HepG2 (cell line): Measurements from ENCODE around the gene GPN2. TPM values are rescaled to one million over a fixed set of nuclear protein-coding genes. Genes with fewer than 3 reads are reported as not detected.
A peak's percentile ranks its signal among the peaks of the same experiment; 100 is the strongest.

Experiments
- ATF2 ChIP-seq: sonication (generic); formaldehyde crosslinking; IDR thresholded peaks from 2 replicates; pipeline ENCODE4 v1.4.0; 2020; ENCODE audit warnings: missing genetic modification reagents
- BCL3 ChIP-seq: sonication (generic); formaldehyde crosslinking; IDR thresholded peaks from 2 replicates; pipeline ENCODE4 v1.5.1; 2020; ENCODE audit warnings: mild to moderate bottlenecking, missing genetic modification reagents, moderate library complexity
- CCAR2 ChIP-seq: fragments of 200-400 bp; formaldehyde crosslinking; optimal IDR thresholded peaks from 2 replicates; pipeline ENCODE3; 2018; ENCODE audit warnings: low read depth, mild to moderate bottlenecking, low read length, moderate library complexity
- GPN1 ChIP-seq: sonication (generic); formaldehyde crosslinking; IDR thresholded peaks from 2 replicates; pipeline ENCODE4 v1.5.1; 2020; ENCODE audit warnings: missing genetic modification reagents, borderline replicate concordance
- SIN3B ChIP-seq: fragments of 150-350 bp; IDR thresholded peaks from 2 replicates; pipeline ENCODE4 v1.6.1; 2014; ENCODE audit warnings: low read length
- UBTF ChIP-seq: sonication (generic); formaldehyde crosslinking; IDR thresholded peaks from 2 replicates; pipeline ENCODE4 v1.4.0; 2020; ENCODE audit warnings: mild to moderate bottlenecking, missing genetic modification reagents
- ZBTB2 ChIP-seq: sonication (generic); formaldehyde crosslinking; IDR thresholded peaks from 2 replicates; pipeline ENCODE4 v1.8.0; 2022; ENCODE audit warnings: low read depth, missing genetic modification reagents
- ZFY ChIP-seq: sonication (generic); formaldehyde crosslinking; IDR thresholded peaks from 2 replicates; pipeline ENCODE4 v1.4.0; 2020; ENCODE audit warnings: missing genetic modification reagents
- ZNF251 ChIP-seq: sonication (generic); formaldehyde crosslinking; IDR thresholded peaks from 2 replicates; pipeline ENCODE4 v1.9.0; 2021; ENCODE audit warnings: mild to moderate bottlenecking, missing genetic modification reagents
- ZNF281 ChIP-seq: sonication (generic); formaldehyde crosslinking; IDR thresholded peaks from 2 replicates; pipeline ENCODE4 v1.4.0; 2020; ENCODE audit warnings: missing genetic modification reagents, borderline replicate concordance
- ZNF589 ChIP-seq: sonication (generic); formaldehyde crosslinking; conservative IDR thresholded peaks from 2 replicates; pipeline ENCODE4 v1.8.0; 2022; ENCODE audit warnings: mild to moderate bottlenecking, moderate library complexity, missing genetic modification reagents
- ZNF672 ChIP-seq: sonication (generic); formaldehyde crosslinking; IDR thresholded peaks from 2 replicates; pipeline ENCODE4 v1.8.1; 2022; ENCODE audit warnings: missing genetic modification reagents
- ZNF687 ChIP-seq: sonication (generic); formaldehyde crosslinking; IDR thresholded peaks from 2 replicates; pipeline ENCODE4 v1.5.1; 2020; ENCODE audit warnings: mild to moderate bottlenecking, missing genetic modification reagents, moderate library complexity
- ZNF724P ChIP-seq: sonication (generic); formaldehyde crosslinking; IDR thresholded peaks from 2 replicates; pipeline ENCODE4 v1.8.0; 2022; ENCODE audit warnings: missing genetic modification reagents, borderline replicate concordance
- ZNF780A ChIP-seq: sonication (generic); formaldehyde crosslinking; IDR thresholded peaks from 2 replicates; pipeline ENCODE4 v1.8.0; 2022; ENCODE audit warnings: mild to moderate bottlenecking, missing genetic modification reagents, moderate library complexity
- polyA plus RNA-seq, 8 experiments: library from polyadenylated mRNA; depleted of rRNA in 3 of 8; stranded (reverse) in 7 of 8; unstranded in 1 of 8; fragments of >200 nt; fragmentation: Illumina TruSeq in 4 of 8; extraction: Trizol in 4 of 8; gene quantifications; 2 replicates each; pipeline versions ENCODE4 v1.2.1 to v1.2.3, GENCODE V29; 2011 to 2016; ENCODE audit warnings: low read depth in 4 of 8, missing spikeins in 1 of 8, mixed read lengths in 1 of 8; ENCODE audit not compliant: insufficient read depth in 1 of 8
- total RNA-seq, 5 experiments: library from RNA; depleted of rRNA; stranded (reverse); fragments of >200 nt; fragmentation: Illumina TruSeq; extraction: Trizol; gene quantifications; 2 replicates each; pipeline ENCODE4 v1.2.3, GENCODE V29; 2016; ENCODE audit warnings: low read depth in 1 of 5

GPN2 gene
- total and polyA plus RNA-seq, 2 of the 13 experiments (the other 11 are each of a cell fraction or from before 2014, with no cell fraction given): 19.3 to 38.9 TPM

- TF ChIP-seq ZNF687 (CRISPR knock-in tag): peak; percentile 95
- peak; percentile 78 for TF ChIP-seq ZNF281
- no peak for TF ChIP-seq GPN1 (CRISPR knock-in tag)
- TF ChIP-seq ZNF780A (CRISPR knock-in tag): no peak
- no peak for TF ChIP-seq ZNF251 (CRISPR knock-in tag)
- 0 out of 2 replicates have a peak, but pooled peaks have one; percentile 40 for TF ChIP-seq ZNF724P
- no peak for TF ChIP-seq ZNF672 (CRISPR knock-in tag)
- no peak for TF ChIP-seq ZBTB2
- TF ChIP-seq BCL3: no peak; the same call in 1 of the 2 replicates
- TF ChIP-seq CCAR2: no peak
- TF ChIP-seq UBTF (CRISPR knock-in tag): peak; percentile 85
- TF ChIP-seq ZFY (CRISPR knock-in tag): peak; percentile 74
- TF ChIP-seq SIN3B: no peak
- TF ChIP-seq ATF2: peak; percentile 83; the same call in 1 of the 2 replicates
- no peak for TF ChIP-seq ZNF589 (CRISPR knock-in tag)
Observed at GRCh38 chr1:26938004-26938658, 48.0 kb upstream of the GPN2 start (continued).
